RWPE2 (cell line): ENCODE measurements around the gene SUCLG2.

Source experiments
- ATAC-seq: fragments of 200-7000 bp; cut with Tn5 transposase; 3 replicates; pipeline ENCODE4 v1.9.1; 2021; ENCODE audit warnings: low read depth
- DNase-seq: peaks from one replicate; pipeline ENCODE4 v3.0.0-alpha.2; 2020; ENCODE audit warnings: low spot score
- H3K27ac ChIP-seq: fragments of 450-650 bp; 2 replicates; pipeline ENCODE4 v1.5.1; 2017; ENCODE audit warnings: mild to moderate bottlenecking; ENCODE audit not compliant: poor library complexity, severe bottlenecking
- H3K27me3 ChIP-seq: fragments of 250-450 bp; sonication (Bioruptor Pico); 2 replicates; pipeline ENCODE4 v1.5.1; 2021; ENCODE audit warnings: mild to moderate bottlenecking, moderate library complexity; ENCODE audit not compliant: insufficient read depth, poor library complexity, severe bottlenecking
- H3K36me3 ChIP-seq: fragments of 250-450 bp; sonication (Bioruptor Pico); 2 replicates; pipeline ENCODE4 v1.5.1; 2020; ENCODE audit warnings: low read depth, mild to moderate bottlenecking, moderate library complexity
- H3K4me1 ChIP-seq: fragments of 250-450 bp; sonication (Bioruptor Pico); 2 replicates; pipeline ENCODE4 v1.5.1; 2021; ENCODE audit warnings: mild to moderate bottlenecking, moderate library complexity; ENCODE audit not compliant: insufficient read depth, poor library complexity, severe bottlenecking
- H3K4me3 ChIP-seq: fragments of 250-450 bp; sonication (Bioruptor Pico); 2 replicates; pipeline ENCODE4 v1.5.1; 2021; ENCODE audit warnings: mild to moderate bottlenecking, moderate library complexity; ENCODE audit not compliant: severe bottlenecking
- H3K9me3 ChIP-seq: fragments of 250-450 bp; sonication (Bioruptor Pico); 2 replicates; pipeline ENCODE4 v1.5.1; 2021; ENCODE audit warnings: mild to moderate bottlenecking, moderate library complexity; ENCODE audit not compliant: severe bottlenecking
- TF ChIP-seq, protein P1 (sequence below): fragments of 450-650 bp; IDR thresholded peaks from one replicate; pipeline ENCODE4 v1.5.1; 2017; ENCODE audit warnings: mild to moderate bottlenecking, moderate library complexity; ENCODE audit not compliant: poor library complexity, severe bottlenecking

Gene SUCLG2

DNA sequence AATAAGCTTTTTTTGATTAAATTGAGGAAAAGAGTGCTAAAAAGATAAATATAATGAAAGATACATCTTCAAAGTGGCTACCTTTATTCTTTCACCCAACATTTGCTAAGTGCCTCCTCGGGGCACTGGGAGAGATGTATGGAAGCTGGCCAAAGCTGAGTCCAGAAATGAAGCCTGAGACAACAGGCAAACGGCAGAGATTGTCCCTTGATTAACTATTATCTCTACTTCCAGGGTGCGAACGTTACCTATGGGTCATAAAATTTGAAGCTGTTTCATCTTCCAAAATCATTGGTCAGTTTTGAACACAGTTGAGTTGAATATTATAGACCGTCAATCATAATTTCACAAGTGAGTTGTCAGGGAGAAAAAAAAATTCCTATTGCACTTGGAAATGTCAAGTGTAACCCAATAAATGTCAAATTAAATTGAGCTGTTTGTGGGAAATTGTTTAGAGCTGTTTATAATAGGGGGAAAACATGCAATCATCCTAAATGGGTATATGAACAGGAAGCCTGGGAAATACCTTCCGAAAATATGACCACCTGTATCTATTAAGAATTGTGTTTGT, 73.9 kb downstream of the SUCLG2 start:
- TF ChIP-seq, protein P1, sequence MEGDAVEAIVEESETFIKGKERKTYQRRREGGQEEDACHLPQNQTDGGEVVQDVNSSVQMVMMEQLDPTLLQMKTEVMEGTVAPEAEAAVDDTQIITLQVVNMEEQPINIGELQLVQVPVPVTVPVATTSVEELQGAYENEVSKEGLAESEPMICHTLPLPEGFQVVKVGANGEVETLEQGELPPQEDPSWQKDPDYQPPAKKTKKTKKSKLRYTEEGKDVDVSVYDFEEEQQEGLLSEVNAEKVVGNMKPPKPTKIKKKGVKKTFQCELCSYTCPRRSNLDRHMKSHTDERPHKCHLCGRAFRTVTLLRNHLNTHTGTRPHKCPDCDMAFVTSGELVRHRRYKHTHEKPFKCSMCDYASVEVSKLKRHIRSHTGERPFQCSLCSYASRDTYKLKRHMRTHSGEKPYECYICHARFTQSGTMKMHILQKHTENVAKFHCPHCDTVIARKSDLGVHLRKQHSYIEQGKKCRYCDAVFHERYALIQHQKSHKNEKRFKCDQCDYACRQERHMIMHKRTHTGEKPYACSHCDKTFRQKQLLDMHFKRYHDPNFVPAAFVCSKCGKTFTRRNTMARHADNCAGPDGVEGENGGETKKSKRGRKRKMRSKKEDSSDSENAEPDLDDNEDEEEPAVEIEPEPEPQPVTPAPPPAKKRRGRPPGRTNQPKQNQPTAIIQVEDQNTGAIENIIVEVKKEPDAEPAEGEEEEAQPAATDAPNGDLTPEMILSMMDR: no peak
- no peaks in the 10 kb centered on the region for H3K36me3 ChIP-seq
- H3K4me3 ChIP-seq: no peak overlapping the region
- H3K27ac ChIP-seq: no peak overlapping the region
- H3K4me1 ChIP-seq: no peaks in the 10 kb centered on the region
- no peaks in the 10 kb centered on the region for H3K27me3 ChIP-seq
- DNase-seq (no peak), ATAC-seq (no peak)
- no peaks in the 10 kb centered on the region for H3K9me3 ChIP-seq

DNA sequence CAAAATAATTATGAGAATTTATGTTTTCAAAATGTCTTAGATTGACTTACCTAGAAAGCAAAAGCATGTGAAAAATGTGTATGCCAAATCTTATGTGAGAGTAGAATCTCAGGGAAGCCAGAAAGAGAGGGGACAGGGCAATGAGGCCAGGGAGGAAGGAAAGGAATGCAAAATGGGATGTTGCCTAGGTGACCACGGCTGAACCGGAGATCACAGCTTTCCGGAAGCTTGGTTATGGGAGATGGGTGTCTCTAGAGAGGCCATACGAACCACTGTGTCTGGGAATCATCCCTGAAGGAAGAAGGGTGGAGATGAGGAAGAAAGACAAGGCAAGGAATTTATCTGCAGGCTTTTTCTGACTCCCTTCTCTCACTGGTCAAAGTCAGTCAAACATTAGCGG, 76.0 kb downstream of the SUCLG2 start:
- DNase-seq (no peak), ATAC-seq (no peak)
- Histone ChIP-seq H3K27ac (no peak overlapping the region), H3K36me3 (no peaks in the 10 kb centered on the region), H3K4me3 (no peak overlapping the region), H3K4me1 (no peaks in the 10 kb centered on the region), H3K9me3 (no peaks in the 10 kb centered on the region), H3K27me3 (no peaks in the 10 kb centered on the region)
- TF ChIP-seq, protein P1: no peak

DNA sequence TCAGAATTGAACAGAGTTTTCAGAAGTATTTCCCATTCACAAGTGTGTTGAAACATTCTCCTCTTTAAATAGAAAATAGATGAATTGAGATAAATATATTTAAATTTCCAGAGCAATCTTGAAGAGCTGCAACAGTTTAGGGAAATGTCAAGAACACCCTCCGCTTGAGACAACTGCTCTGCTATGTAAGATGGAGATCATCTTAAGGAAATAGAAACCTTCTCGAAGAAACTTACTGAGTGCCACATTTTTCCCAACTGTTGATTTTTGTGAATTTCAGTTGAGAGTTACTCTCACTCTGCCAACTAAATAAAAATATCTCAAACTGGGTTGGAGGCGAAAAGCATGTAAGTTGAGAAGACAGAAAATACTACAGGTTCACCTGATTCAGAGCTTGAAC, 78.0 kb downstream of the SUCLG2 start:
- ATAC-seq (no peak), DNase-seq (no peak)
- Histone ChIP-seq H3K36me3 (no peaks in the 10 kb centered on the region), H3K9me3 (no peaks in the 10 kb centered on the region), H3K27me3 (no peaks in the 10 kb centered on the region), H3K4me3 (no peak overlapping the region), H3K27ac (no peak overlapping the region), H3K4me1 (no peaks in the 10 kb centered on the region)
- TF ChIP-seq, protein P1: no peak

DNA sequence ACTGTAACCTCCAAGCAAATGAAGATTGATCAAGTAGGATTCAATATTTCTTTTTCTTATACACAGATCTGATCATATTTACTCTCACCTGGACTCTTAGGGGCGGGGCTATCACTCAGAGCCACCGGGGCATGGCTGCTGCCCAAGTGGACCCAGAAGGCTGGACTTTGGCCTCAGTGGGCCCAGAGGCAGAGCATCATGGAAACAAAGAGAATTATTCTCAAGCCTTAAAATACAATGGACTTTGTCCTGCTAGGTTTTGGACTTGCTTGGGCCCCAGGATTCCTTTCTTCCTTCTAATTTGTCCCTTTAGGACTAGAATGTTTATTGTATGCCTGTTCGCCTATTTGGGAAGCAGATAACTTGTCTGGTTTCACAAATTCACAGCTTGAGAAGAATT, 85.1 kb downstream of the SUCLG2 start:
- DNase-seq (no peak), ATAC-seq (no peak)
- H3K27me3 ChIP-seq: no peaks in the 10 kb centered on the region
- H3K27ac ChIP-seq: no peak overlapping the region
- H3K9me3 ChIP-seq: no peaks in the 10 kb centered on the region
- no peaks in the 10 kb centered on the region for H3K4me1 ChIP-seq
- H3K36me3 ChIP-seq: no peaks in the 10 kb centered on the region
- no peak overlapping the region for H3K4me3 ChIP-seq
- TF ChIP-seq, protein P1: no peak

DNA sequence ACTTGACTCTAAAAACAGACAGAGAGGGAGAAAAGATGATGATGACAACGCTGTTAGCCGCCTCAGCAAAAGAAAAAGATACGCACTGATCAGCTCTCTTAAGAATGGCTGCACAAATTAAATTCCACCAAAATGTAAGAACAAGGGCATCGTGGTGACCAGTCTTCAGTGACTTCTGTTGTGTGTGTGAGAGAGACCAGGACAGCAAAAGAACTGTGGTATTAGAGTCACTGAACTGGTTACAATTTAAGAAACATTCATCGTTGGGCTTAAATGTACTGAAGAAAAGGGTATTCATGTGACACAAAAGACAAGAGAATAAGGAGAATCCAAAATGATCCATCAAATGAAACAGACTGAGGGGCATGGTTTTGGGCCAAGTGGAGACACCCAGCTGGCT, 86.5 kb downstream of the SUCLG2 start:
- no peaks in the 10 kb centered on the region for H3K4me1 ChIP-seq
- no peaks in the 10 kb centered on the region for H3K36me3 ChIP-seq
- TF ChIP-seq, protein P1: no peak
- no peak overlapping the region for H3K4me3 ChIP-seq
- H3K27ac ChIP-seq: no peak overlapping the region
- DNase-seq (no peak), ATAC-seq (no peak)
- H3K9me3 ChIP-seq: no peaks in the 10 kb centered on the region
- H3K27me3 ChIP-seq: no peaks in the 10 kb centered on the region
